ENCODE data around the gene AOC3.

The AOC3 gene

DNA sequence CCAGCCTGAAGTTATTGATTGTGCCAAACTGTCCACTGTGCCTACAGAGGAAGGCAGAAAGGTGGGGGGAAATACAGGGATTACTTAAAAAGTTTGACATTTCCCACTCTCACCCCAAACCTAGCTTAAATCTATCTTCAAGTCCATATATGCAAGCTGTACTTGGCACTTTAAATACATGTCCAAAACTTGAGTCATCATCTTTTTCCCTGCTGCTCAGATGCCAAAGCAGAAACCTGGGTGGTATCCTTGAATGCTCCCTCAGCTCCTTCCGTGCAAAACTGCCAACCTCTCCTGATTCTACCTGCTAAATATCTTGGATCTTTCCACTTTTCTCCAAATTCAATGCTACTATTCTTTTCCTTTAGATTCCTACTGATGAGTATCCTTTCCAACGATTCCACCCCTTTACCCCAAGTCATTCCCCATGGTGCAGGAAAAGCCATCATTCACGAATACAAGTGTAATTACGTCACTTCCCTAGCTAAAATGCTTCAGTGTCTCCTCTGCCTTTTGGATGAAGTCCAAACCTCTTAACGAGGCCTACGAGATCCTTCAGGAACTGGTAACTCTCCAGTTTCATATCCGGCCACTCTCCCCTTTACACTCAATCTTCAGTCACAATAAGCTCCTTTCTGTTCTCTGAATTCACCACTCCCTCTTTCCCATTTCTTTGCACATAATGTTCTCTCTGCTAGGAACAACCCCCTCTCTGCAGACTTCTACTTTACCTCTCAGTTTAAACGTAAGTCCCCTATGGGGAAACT, 36.2 kb upstream of the AOC3 start:
- DNase-seq: no peak
- Histone ChIP-seq H3K36me3 (peaks cover 84 to 94% (median 87%) of the 10 kb centered on the region in 3 donors), H3K9me3 (no peaks in the 10 kb centered on the region), H3K4me3 (no peak overlapping the region), H3K4me1 (no peaks in the 10 kb centered on the region), H3K27ac (no peak overlapping the region), H3K27me3 (no peaks in the 10 kb centered on the region)
- no peak for TF ChIP-seq CTCF (IDR thresholded peaks at IDR 0.05)
- intact Hi-C loops (cut with DNase I; ENCODE audit: low total_unique reads): no loop called here

GRCh38 chr17:42817866-42818265, 33.1 kb upstream of the AOC3 start:
- Histone ChIP-seq H3K27me3 (no peaks in the 10 kb centered on the region), H3K36me3 (peaks cover 84 to 99% (median 98%) of the 10 kb centered on the region in 3 donors), H3K4me1 (peaks cover 0 to 11% (median 4%) of the 10 kb centered on the region in 4 donors), H3K9me3 (no peaks in the 10 kb centered on the region), H3K4me3 (no peak overlapping the region), H3K27ac (no peak overlapping the region)
- no peak for TF ChIP-seq CTCF (IDR thresholded peaks at IDR 0.05)
- intact Hi-C loops (cut with DNase I; ENCODE audit: low total_unique reads): no loop called here
- no peak for DNase-seq

- intact Hi-C loops (cut with DNase I; ENCODE audit: low total_unique reads): no loop called here
Observed at GRCh38 chr17:42818379-42818778, 32.6 kb upstream of the AOC3 start.

GRCh38 chr17:42819939-42820535, 31.0 kb upstream of the AOC3 start:
- intact Hi-C loops (cut with DNase I; ENCODE audit: low total_unique reads): loop anchor here (5.0 kb wide), 1 partner anchor 98 kb away; no protein-coding TSS in a partner anchor
- Histone ChIP-seq H3K4me1 (peaks cover 0 to 23% (median 15%) of the 10 kb centered on the region in 4 donors), H3K9me3 (no peaks in the 10 kb centered on the region), H3K36me3 (peaks cover 63 to 77% (median 77%) of the 10 kb centered on the region in 3 donors), H3K27ac (no peak overlapping the region), H3K4me3 (no peak overlapping the region), H3K27me3 (no peaks in the 10 kb centered on the region)
- peak; percentile 32 to 47 for TF ChIP-seq CTCF (IDR thresholded peaks at IDR 0.05)
- DNase-seq: peak in 1 of 2 donors; percentile 42

More at GRCh38 chr17:42818379-42818778, 32.6 kb upstream of the AOC3 start:
- TF ChIP-seq CTCF (IDR thresholded peaks at IDR 0.05): no peak
- H3K36me3 ChIP-seq: peaks cover 80 to 94% (median 93%) of the 10 kb centered on the region in 3 donors
- H3K27ac ChIP-seq: no peak overlapping the region
- H3K4me1 ChIP-seq: peaks cover 0 to 16% (median 9%) of the 10 kb centered on the region in 4 donors
- no peak overlapping the region for H3K4me3 ChIP-seq
- no peaks in the 10 kb centered on the region for H3K27me3 ChIP-seq
- DNase-seq: no peak
- no peaks in the 10 kb centered on the region for H3K9me3 ChIP-seq

DNA sequence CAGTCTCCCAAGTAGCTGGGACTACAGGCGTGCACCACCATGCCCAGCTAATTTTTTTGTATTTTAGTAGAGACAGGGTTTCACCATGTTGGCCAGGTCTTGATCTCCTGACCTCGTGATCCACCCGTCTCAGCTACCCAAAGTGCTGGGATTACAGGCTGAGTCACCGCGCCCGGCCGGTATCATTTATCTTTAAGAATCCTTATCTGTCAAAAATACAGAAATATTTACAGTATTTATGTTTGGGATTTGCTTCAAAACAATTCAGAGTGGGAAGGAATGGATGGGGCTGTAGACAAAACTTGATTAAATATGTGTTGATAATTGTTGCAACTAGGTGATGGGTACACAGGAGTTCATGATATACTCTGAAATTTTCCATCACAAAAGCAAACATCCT, 29.8 kb upstream of the AOC3 start:
- Histone ChIP-seq H3K4me3 (no peak overlapping the region), H3K36me3 (peaks cover 52 to 66% (median 65%) of the 10 kb centered on the region in 3 donors), H3K27ac (no peak overlapping the region), H3K4me1 (peaks cover 0 to 23% (median 15%) of the 10 kb centered on the region in 4 donors), H3K9me3 (no peaks in the 10 kb centered on the region), H3K27me3 (no peaks in the 10 kb centered on the region)
- TF ChIP-seq CTCF (IDR thresholded peaks at IDR 0.05): no peak
- DNase-seq: no peak
- intact Hi-C loops (cut with DNase I; ENCODE audit: low total_unique reads): loop anchor here (5.0 kb wide), 1 partner anchor 99 kb away; no protein-coding TSS in a partner anchor

Measured in tibial artery (tissue), 4 donors.